ENCODE data around the gene CENPP. TPM values are rescaled to one million over a fixed set of nuclear protein-coding genes. Genes with fewer than 3 reads are reported as not detected.

The CENPP gene
- total RNA-seq, 8 experiments from 2014 or later: 1.7 to 22.3 (median 5.0) TPM

DNA sequence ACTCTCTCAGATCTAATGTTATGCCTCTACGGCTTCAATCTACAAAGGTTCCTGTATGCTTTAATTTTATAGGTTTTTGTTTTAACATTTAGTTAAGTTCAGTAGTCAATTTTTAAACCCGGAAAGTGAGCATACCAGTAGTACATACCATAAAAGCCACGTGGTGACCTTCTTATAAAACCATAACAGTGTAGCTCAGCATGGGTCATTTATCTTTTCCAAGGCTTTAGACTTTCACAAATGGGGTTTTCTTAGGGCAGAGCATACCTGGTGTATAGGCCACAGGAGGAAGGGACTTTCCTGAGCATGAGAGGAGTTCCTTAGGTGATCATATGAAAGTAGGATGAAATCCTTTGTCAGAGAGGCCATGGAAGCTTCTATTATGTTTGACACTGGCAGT is 186.9 kb downstream of the CENPP start:
- in situ Hi-C loops (cut with MboI; ENCODE audit: low pct_unique_long_range_greater_than_20kb in 2 of 9, low sequenced_read_pairs in 9 of 9, unreplicated experiment in 9 of 9): no loop called here
- Histone ChIP-seq H3K27ac (no peak overlapping the region), H3K4me3 (no peak overlapping the region), H3K4me1 (replicated peaks in 1 of 2) (peaks cover 0 to 3% of the 10 kb centered on the region in 2 donors)
- no peak for ATAC-seq (replicated peaks in 6 of 8)
- 69 to 100% (median 100%) methylated on average over 1 to 3 of the region's 3 CpGs; no CpG with 5 or more reads in 1 of the 10 experiments for WGBS, 10 experiments

DNA sequence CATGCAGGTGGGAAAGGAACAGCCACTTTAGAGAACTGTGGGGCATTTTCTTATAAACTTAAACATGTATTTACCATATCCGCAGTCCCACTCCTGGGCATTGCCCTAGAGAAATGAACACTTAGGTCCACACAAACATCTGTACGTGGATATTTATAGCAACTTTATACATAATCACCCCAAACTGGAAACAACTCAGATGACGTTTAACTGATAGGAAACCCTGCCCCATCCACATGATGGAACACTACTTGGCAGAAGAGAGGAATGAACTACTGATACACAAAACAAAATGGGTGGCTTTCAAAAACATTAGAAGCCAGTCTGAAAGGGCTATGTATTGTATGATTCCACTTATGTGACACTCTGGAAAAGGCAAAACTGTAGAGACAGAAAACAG is 187.6 kb downstream of the CENPP start:
- Histone ChIP-seq H3K4me3 (no peak overlapping the region), H3K27ac (no peak overlapping the region), H3K4me1 (replicated peaks in 1 of 2) (peaks cover 0 to 8% of the 10 kb centered on the region in 2 donors)
- ATAC-seq (replicated peaks in 6 of 8): peak in 1 of 8 experiments; percentile 44
- in situ Hi-C loops (cut with MboI; ENCODE audit: low pct_unique_long_range_greater_than_20kb in 2 of 9, low sequenced_read_pairs in 9 of 9, unreplicated experiment in 9 of 9): no loop called here
- 40 to 100% (median 75%) methylated on average over 1 to 2 of the region's 3 CpGs; no CpG with 5 or more reads in 4 of the 10 experiments for WGBS, 10 experiments

DNA sequence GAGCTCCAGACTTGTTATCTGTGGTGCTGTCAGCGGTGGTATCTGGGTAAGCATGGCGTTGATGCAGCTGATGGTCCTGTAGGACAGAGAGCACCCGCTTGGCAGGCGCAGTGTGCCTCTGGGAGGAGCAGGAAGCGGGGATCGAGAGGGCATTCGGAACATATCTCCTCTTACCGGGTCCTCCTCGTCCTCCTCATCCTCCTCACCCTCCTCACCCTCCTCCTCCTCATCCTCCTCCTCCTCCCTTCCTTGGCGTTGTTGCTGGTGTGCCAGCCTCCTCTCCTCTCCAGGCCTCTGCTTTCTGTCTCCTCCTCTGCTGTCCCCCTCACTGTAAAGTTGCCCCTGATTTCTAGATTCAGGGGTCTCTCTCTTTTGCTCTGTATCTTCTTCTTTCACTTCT is 188.9 kb downstream of the CENPP start:
- no peak for ATAC-seq (replicated peaks in 6 of 8)
- peaks cover 0 to 10% of the 10 kb centered on the region in 2 donors for H3K4me1 ChIP-seq (replicated peaks in 1 of 2)
- H3K27ac ChIP-seq: no peak overlapping the region
- no peak overlapping the region for H3K4me3 ChIP-seq
- 100% methylated on average over 2 to 5 of the region's 10 CpGs; no CpG with 5 or more reads in 6 of the 10 experiments for WGBS, 10 experiments
- in situ Hi-C loops (cut with MboI; ENCODE audit: low pct_unique_long_range_greater_than_20kb in 2 of 9, low sequenced_read_pairs in 9 of 9, unreplicated experiment in 9 of 9): no loop called here

DNA sequence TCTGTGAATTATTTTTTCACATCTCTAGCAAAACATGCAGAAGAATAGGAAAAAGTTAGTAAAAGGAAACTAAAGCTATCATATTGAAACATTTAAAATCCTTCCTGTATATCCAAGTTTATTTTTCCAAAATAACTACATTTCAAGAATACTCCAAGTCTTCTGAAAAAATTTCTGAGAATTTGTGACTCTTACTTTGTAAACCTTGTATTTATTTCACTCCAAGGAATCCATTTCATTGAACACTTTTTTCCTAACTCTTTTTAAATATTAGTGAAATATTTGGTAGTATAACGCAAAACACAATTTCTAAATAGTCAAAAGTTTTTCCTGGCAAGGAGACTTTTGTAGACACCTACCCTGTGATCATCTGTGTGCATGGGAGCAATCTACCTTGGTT is 190.8 kb downstream of the CENPP start:
- in situ Hi-C loops (cut with MboI; ENCODE audit: low pct_unique_long_range_greater_than_20kb in 2 of 9, low sequenced_read_pairs in 9 of 9, unreplicated experiment in 9 of 9): no loop called here
- ATAC-seq (replicated peaks in 6 of 8): no peak
- Histone ChIP-seq H3K27ac (no peak overlapping the region), H3K4me3 (no peak overlapping the region), H3K4me1 (replicated peaks in 1 of 2) (peaks cover 0 to 10% of the 10 kb centered on the region in 2 donors)
- 67 to 100% (median 100%) methylated on average over 1 of the region's 1 CpG; no CpG with 5 or more reads in 1 of the 10 experiments for WGBS, 10 experiments

DNA sequence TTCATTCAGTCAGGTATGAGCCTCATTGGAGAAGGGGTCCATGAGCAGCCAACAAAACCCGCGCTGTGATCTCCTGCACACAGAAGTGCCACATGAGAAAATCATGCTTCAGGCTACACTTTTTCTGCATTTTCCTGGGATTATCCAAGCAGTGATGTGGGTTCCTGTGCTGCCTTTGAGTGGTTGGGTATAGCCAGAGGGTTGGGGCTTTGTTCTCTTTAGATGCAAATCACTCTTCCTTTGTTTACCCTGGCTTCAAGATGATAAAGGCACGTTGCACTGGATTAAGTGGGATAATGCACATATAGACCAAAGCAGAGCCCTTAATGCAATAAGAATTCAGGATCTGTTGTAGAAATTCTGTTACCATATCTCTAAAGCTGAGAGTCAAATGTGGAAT is 191.3 kb downstream of the CENPP start:
- 13 to 100% (median 67%) methylated on average over 1 to 3 of the region's 3 CpGs; no CpG with 5 or more reads in 3 of the 10 experiments for WGBS, 10 experiments
- H3K27ac ChIP-seq: no peak overlapping the region
- peak in 1 of 8 experiments; percentile 63 for ATAC-seq (replicated peaks in 6 of 8)
- peaks cover 0 to 10% of the 10 kb centered on the region in 2 donors for H3K4me1 ChIP-seq (replicated peaks in 1 of 2)
- H3K4me3 ChIP-seq: no peak overlapping the region
- in situ Hi-C loops (cut with MboI; ENCODE audit: low pct_unique_long_range_greater_than_20kb in 2 of 9, low sequenced_read_pairs in 9 of 9, unreplicated experiment in 9 of 9): no loop called here

DNA sequence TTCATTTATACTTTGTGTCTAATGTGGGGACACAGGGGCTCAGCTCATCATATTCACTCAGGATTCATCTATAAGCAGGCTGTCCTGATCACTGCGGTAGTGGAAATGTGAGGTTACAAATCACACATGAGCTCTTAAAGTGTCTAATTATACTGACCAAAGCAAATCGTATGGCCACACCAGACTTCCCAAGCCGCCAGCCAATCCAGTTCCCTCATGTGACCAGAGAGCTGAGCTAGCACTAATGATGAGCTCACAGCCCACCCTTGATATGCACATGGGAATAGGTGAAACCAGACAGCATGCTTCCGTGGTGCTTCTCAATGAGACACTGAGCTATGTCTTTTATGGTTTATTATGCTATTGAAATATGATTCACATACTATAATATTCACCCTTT is 192.4 kb downstream of the CENPP start:
- peak in 6 of 8 experiments; percentile 53 to 100 (median 96) for ATAC-seq (replicated peaks in 6 of 8)
- Histone ChIP-seq H3K4me1 (replicated peaks in 1 of 2) (peaks cover 0 to 10% of the 10 kb centered on the region in 2 donors), H3K27ac (no peak overlapping the region), H3K4me3 (no peak overlapping the region)
- in situ Hi-C loops (cut with MboI; ENCODE audit: low pct_unique_long_range_greater_than_20kb in 2 of 9, low sequenced_read_pairs in 9 of 9, unreplicated experiment in 9 of 9): no loop called here
- WGBS, 10 experiments: 55 to 100% (median 83%) methylated on average over 1 to 4 of the region's 4 CpGs; no CpG with 5 or more reads in 4 of the 10 experiments

DNA sequence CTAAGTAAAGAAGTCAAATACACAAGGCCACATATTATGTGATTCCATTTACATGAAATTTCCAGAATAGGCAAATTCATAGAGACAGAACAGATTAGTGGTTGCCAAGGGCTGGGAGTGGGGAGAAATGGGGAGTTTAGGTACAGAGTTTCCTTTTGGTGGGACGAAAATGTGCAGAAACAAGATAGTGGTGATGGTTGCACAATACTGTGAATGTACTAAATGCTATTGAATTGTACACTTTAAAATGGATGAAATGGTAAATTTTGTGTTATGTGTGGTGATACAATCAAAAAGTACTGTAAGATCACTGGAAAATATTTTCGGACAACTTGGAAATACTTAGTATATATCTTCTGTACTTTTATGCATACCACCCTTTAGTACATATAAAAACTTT is 195.1 kb downstream of the CENPP start:
- Histone ChIP-seq H3K27ac (no peak overlapping the region), H3K4me3 (no peak overlapping the region), H3K4me1 (replicated peaks in 1 of 2) (peaks cover 0 to 10% of the 10 kb centered on the region in 2 donors)
- in situ Hi-C loops (cut with MboI; ENCODE audit: low pct_unique_long_range_greater_than_20kb in 2 of 9, low sequenced_read_pairs in 9 of 9, unreplicated experiment in 9 of 9): no loop called here
- no peak for ATAC-seq (replicated peaks in 6 of 8)
- 79 to 100% (median 95%) methylated on average over 1 to 2 of the region's 2 CpGs for WGBS, 10 experiments

DNA sequence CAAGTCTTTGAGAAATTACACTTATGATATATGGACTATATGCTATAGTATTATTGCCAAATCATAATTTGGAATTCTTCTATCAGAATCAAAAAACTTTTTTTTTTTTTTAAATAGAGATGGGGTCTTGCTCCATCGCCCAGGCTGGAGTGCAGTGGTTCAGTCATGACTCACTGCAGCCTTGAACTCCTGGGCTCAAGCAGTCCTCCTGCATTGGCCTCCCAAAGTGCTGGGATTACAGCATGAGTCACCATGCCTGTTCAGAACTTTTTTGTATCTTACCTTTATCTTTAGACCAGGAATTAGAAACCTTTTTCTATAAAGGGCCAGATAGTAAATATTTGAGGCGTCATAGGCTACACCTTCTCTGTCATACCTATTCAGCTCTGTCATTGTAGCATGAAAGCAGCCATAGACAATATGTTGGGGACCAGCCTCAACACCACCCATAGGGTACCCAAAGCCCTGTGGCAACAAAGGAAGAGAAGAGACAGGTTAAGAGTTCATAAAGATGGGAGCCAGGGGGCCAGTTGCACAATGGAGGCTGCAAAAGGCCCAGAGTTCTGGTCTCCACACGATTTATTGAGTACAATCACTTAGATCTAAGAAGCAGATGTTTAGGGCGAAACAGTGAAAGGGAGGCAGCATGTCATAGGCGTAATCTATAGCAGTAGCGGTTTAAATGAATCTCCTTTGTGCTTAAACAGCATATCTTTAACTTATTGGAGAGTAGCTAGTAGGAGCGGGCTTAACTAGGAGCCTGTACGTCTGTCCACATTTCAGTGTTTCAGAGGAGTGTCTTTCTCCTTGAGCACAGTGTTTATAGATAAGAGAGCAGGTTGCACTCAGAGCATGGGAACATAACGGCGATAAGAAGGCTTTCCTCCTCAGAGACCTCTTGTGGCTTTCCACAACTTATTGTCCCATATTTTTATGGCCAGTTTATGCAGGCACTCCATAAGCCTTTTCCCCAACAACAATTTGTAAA is 197.5 kb downstream of the CENPP start:
- in situ Hi-C loops (cut with MboI; ENCODE audit: low pct_unique_long_range_greater_than_20kb in 2 of 9, low sequenced_read_pairs in 9 of 9, unreplicated experiment in 9 of 9): no loop called here
- Histone ChIP-seq H3K27ac (no peak overlapping the region), H3K4me1 (replicated peaks in 1 of 2) (peaks cover 0 to 2% of the 10 kb centered on the region in 2 donors), H3K4me3 (no peak overlapping the region)
- no peak for ATAC-seq (replicated peaks in 6 of 8)
- WGBS, 10 experiments: 72 to 100% (median 91%) methylated on average over 1 to 10 of the region's 10 CpGs

DNA sequence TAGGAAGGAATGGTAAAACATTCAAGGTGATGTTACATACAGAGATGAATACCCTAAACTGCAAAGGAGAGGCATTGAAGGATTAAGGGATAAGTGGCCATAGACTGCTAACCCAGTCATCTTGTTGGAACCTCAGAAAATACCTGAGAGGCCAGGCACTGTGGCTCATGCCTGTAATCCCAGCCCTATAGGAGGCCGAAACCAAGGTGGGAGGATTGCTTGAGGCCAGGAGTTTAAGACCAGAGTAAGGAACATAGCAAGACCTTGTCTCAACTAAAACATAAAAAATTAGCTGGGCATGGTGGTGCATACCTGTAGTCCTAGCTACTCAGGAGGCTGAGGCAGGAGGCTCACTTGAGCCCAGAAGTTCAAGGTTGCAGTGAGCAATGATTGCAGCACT is 199.1 kb downstream of the CENPP start:
- WGBS, 10 experiments: 100% methylated on average over 1 of the region's 1 CpG; no CpG with 5 or more reads in 5 of the 10 experiments
- in situ Hi-C loops (cut with MboI; ENCODE audit: low pct_unique_long_range_greater_than_20kb in 2 of 9, low sequenced_read_pairs in 9 of 9, unreplicated experiment in 9 of 9): no loop called here
- ATAC-seq (replicated peaks in 6 of 8): no peak
- H3K4me3 ChIP-seq: no peak overlapping the region
- H3K27ac ChIP-seq: no peak overlapping the region
- H3K4me1 ChIP-seq (replicated peaks in 1 of 2): no peaks in the 10 kb centered on the region

DNA sequence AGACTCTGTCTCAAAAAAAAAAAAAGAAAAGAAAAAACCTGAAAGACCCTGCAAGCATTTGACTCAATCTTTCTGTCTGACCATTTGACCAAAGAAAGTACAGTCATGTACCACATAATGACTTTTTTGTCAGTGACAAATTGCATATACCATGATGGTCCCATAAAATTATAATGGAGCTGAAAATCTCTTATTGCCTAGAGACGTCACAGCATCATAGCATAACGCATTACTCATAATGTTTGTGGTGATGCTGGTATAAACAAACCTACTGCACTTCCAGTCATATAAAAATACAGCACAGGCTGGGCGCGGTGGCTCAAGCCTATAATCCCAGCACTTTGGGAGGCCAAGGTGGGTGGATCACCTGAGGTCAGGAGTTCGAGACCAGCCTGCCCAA is 199.6 kb downstream of the CENPP start:
- in situ Hi-C loops (cut with MboI; ENCODE audit: low pct_unique_long_range_greater_than_20kb in 2 of 9, low sequenced_read_pairs in 9 of 9, unreplicated experiment in 9 of 9): no loop called here
- 80 to 100% (median 92%) methylated on average over 1 to 5 of the region's 5 CpGs; no CpG with 5 or more reads in 3 of the 10 experiments for WGBS, 10 experiments
- no peak for ATAC-seq (replicated peaks in 6 of 8)
- Histone ChIP-seq H3K27ac (no peak overlapping the region), H3K4me1 (replicated peaks in 1 of 2) (no peaks in the 10 kb centered on the region), H3K4me3 (no peak overlapping the region)

DNA sequence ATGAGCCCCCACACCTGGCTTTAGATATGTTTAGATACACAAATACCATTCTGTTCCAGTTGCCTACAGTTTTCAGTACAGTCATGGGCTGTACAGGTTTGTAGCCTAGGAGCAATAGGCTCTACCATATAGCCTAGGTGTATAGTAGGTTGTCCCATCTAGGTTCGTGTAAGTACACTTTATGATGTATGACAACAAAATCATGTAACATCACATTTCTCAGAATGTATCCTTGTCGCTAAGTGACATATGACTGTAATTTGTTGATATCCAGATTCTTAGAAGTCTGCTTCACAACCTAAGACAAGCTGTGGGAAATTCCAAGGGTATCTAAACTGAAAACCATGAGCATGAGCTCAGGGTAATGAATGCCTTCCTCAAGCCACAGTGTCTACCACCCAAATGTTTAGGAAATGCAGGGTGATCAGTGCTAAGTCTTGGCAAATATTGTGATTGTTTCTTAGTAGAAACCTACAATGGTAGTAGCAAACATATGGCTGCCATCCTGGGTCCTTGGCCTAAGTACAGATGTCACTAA is 201.6 kb downstream of the CENPP start:
- in situ Hi-C loops (cut with MboI; ENCODE audit: low pct_unique_long_range_greater_than_20kb in 2 of 9, low sequenced_read_pairs in 9 of 9, unreplicated experiment in 9 of 9): no loop called here
- Histone ChIP-seq H3K4me3 (no peak overlapping the region), H3K4me1 (replicated peaks in 1 of 2) (no peaks in the 10 kb centered on the region), H3K27ac (no peak overlapping the region)
- 100% methylated on average over 1 to 2 of the region's 2 CpGs; no CpG with 5 or more reads in 7 of the 10 experiments for WGBS, 10 experiments
- no peak for ATAC-seq (replicated peaks in 6 of 8)

DNA sequence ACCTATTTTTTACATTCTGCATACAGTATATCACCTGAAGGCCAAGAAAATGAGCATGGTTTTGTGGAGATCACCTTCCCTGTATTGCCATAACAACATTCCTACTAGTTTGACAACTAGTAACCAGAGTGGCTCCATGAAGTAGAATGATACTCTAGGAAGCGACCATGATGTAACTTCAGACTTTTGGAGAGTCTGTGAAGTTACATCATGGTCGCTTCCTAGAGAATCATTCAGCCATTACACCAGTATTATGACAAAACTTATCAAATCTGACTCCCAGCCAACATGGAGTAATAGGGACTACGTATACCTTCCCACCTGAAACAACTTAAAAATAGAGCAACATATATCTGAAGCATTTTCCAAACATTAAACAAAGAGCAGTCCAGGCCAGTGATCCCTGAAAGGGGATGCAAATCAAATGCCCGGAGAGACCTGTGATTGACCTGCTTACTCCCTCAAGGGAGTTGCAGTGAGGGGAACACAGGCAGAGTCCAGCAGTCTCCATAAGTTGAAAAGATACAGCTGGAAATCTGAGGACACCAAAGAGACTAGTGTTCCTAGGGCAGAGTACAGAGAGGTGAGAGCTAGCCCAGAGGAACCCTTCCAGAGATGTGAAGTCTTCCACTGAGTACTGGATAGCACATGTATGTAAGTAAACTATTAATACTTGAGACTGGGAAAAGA is 202.2 kb downstream of the CENPP start:
- in situ Hi-C loops (cut with MboI; ENCODE audit: low pct_unique_long_range_greater_than_20kb in 2 of 9, low sequenced_read_pairs in 9 of 9, unreplicated experiment in 9 of 9): no loop called here
- 72 to 100% (median 92%) methylated on average over 1 to 4 of the region's 4 CpGs; no CpG with 5 or more reads in 1 of the 10 experiments for WGBS, 10 experiments
- H3K27ac ChIP-seq: no peak overlapping the region
- no peak for ATAC-seq (replicated peaks in 6 of 8)
- no peaks in the 10 kb centered on the region for H3K4me1 ChIP-seq (replicated peaks in 1 of 2)
- no peak overlapping the region for H3K4me3 ChIP-seq

DNA sequence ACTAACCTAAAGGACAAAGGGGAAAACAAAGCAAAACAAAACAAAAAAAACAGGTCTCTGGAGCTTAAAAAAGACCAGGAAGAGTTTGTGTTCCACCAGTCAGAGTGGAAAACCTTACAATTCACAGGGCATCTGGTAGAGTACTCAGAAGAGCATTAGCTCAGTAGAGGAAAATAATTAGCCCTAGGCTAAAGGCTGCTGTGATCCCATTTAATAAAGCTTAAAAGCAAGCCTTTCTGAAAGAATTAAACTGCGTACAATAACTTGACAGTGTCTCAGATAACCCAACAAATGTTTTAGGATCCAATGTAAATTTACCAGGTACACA is 202.7 kb downstream of the CENPP start:
- Histone ChIP-seq H3K4me3 (no peak overlapping the region), H3K27ac (no peak overlapping the region), H3K4me1 (replicated peaks in 1 of 2) (no peaks in the 10 kb centered on the region)
- ATAC-seq (replicated peaks in 6 of 8): no peak
- WGBS, 10 experiments: 57 to 100% (median 100%) methylated on average over 1 of the region's 1 CpG; no CpG with 5 or more reads in 1 of the 10 experiments
- in situ Hi-C loops (cut with MboI; ENCODE audit: low pct_unique_long_range_greater_than_20kb in 2 of 9, low sequenced_read_pairs in 9 of 9, unreplicated experiment in 9 of 9): no loop called here
